WERI-Rb-1 (cell line): ENCODE measurements around the gene ATP1A2.

Source experiments
- DNase-seq: peaks from one replicate; pipeline ENCODE4 v3.0.0-alpha.2; 2020
- H3K27ac ChIP-seq: fragments of 250-450 bp; sonication (Bioruptor Pico); 2 replicates; pipeline ENCODE4 v1.5.1; 2020; ENCODE audit warnings: mild to moderate bottlenecking, moderate library complexity
- H3K27me3 ChIP-seq: fragments of 250-450 bp; sonication (Bioruptor Pico); 2 replicates; pipeline ENCODE4 v1.5.1; 2021; ENCODE audit warnings: mild to moderate bottlenecking, low read depth, moderate library complexity; ENCODE audit not compliant: insufficient read depth, severe bottlenecking
- H3K36me3 ChIP-seq: fragments of 250-450 bp; sonication (Bioruptor Pico); 2 replicates; pipeline ENCODE4 v1.5.1; 2020; ENCODE audit warnings: mild to moderate bottlenecking, moderate library complexity
- H3K4me3 ChIP-seq: 2 replicates; pipeline ENCODE4 v1.5.1; 2011; ENCODE audit warnings: low read depth, mild to moderate bottlenecking, control low read depth, low read length
- H3K9me3 ChIP-seq: fragments of 250-450 bp; sonication (Bioruptor Pico); 2 replicates; pipeline ENCODE4 v1.5.1; 2021; ENCODE audit warnings: mild to moderate bottlenecking, moderate library complexity; ENCODE audit not compliant: severe bottlenecking
- TF ChIP-seq, protein P1 (sequence below): IDR thresholded peaks from 2 replicates; pipeline ENCODE4 v1.5.1; 2011; ENCODE audit warnings: low read depth, mild to moderate bottlenecking, control low read depth, inconsistent platforms, low read length

Gene ATP1A2

DNA sequence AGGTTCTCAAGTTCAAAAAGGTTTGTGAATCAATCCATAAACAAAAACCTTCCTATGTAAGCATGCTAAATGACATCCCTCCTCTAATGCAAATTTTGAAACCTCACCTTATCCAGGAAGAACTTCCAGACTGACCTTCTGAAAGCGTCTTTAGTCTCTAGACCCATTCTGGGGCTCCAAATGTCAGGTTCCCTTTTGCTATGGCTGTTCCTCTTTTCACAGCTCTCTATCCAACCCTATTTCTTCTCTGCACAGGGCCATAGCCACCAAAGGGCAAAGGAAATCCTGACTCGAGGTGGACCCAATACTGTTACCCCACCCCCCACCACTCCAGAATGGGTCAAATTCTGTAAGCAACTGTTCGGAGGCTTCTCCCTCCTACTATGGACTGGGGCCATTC is 39.2 kb downstream of the ATP1A2 start:
- Histone ChIP-seq H3K27me3 (no peaks in the 10 kb centered on the region), H3K4me3 (no peak overlapping the region), H3K9me3 (no peaks in the 10 kb centered on the region), H3K36me3 (no peaks in the 10 kb centered on the region), H3K27ac (no peak overlapping the region)
- TF ChIP-seq, protein P1, sequence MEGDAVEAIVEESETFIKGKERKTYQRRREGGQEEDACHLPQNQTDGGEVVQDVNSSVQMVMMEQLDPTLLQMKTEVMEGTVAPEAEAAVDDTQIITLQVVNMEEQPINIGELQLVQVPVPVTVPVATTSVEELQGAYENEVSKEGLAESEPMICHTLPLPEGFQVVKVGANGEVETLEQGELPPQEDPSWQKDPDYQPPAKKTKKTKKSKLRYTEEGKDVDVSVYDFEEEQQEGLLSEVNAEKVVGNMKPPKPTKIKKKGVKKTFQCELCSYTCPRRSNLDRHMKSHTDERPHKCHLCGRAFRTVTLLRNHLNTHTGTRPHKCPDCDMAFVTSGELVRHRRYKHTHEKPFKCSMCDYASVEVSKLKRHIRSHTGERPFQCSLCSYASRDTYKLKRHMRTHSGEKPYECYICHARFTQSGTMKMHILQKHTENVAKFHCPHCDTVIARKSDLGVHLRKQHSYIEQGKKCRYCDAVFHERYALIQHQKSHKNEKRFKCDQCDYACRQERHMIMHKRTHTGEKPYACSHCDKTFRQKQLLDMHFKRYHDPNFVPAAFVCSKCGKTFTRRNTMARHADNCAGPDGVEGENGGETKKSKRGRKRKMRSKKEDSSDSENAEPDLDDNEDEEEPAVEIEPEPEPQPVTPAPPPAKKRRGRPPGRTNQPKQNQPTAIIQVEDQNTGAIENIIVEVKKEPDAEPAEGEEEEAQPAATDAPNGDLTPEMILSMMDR: no peak
- DNase-seq: no peak

DNA sequence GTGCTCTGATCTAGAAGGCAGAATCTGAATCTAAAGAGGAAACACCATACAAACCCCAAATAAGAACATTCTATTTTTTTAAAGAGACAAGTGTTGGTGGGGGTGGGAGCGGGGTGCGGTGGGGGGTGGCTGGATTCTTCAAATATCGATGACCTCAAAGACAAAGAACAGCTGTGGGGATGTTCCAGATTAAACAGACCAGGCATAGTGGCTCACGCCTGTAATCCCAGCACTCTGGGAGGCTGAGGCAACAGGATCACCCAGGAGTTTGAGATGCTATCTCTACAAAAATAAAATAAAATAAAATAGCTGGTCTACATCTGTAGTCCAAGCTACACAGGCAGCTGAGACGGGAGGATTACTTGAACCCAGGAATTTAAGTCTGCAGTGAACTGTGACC is 40.8 kb downstream of the ATP1A2 start:
- H3K27me3 ChIP-seq: no peaks in the 10 kb centered on the region
- no peaks in the 10 kb centered on the region for H3K36me3 ChIP-seq
- no peaks in the 10 kb centered on the region for H3K9me3 ChIP-seq
- no peak overlapping the region for H3K4me3 ChIP-seq
- TF ChIP-seq, protein P1: no peak
- H3K27ac ChIP-seq: no peak overlapping the region
- DNase-seq: no peak

DNA sequence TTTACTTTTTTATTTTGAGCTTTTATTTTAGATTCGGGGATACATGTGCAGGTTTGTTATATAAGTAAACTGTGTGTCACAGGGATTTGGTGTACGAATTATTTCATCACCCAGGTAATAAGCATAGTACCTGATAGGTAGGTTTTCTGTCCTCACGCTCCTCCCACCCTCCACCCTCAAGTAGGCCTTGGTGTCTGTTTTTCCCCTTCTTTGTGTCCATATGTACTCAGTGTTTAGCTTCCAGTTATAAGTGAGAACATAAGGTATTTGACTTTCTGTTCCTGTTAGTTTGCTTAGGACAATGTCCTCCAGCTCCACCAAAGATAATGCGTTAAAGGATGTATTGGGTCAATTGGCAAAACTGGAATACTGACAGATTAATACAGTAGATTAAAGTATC is 41.6 kb downstream of the ATP1A2 start:
- TF ChIP-seq, protein P1: no peak
- Histone ChIP-seq H3K36me3 (no peaks in the 10 kb centered on the region), H3K9me3 (no peaks in the 10 kb centered on the region), H3K27me3 (no peaks in the 10 kb centered on the region), H3K27ac (no peak overlapping the region), H3K4me3 (no peak overlapping the region)
- no peak for DNase-seq

DNA sequence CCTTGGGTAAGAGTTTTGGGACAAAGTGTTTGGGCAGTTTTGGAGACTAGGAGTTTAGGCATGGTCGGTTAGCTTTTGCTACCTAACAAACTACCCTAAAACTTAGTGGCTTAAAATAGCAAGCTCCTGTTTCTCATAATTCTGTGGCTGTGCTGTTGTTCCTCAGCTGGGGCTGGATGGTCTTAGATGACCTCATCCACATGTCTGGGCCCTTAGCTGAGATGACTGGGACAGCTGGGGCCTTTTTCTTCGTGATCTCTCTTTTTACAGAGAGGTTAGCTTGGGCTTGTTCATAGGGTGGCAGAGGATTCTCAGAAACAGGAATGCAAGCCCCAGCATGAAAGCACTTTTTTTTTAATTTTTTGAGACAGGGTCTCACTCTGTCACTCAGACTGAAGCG is 42.5 kb downstream of the ATP1A2 start:
- Histone ChIP-seq H3K9me3 (no peaks in the 10 kb centered on the region), H3K4me3 (no peak overlapping the region)
- TF ChIP-seq, protein P1: no peak

DNA sequence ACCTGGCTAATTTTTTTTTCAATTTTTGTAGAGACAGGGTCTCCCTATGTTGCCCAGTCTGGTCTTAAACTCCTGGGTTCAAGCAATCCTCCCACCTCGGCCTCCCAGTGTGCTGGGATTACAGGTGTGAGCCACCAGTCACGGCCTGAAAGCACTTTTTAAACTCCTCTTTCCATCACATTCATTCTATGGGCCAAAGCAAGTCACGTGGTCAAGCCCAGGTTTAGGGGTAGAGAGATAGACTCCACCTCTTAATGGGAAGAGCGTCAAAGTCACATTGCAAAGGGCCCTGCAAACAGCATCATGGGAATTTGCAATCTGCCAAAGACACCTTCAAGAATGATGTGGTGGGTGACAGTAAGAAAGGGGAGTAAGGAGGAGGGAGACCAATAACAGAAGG is 43.0 kb downstream of the ATP1A2 start:
- Histone ChIP-seq H3K27me3 (no peaks in the 10 kb centered on the region), H3K4me3 (no peak overlapping the region), H3K27ac (no peak overlapping the region), H3K36me3 (no peaks in the 10 kb centered on the region), H3K9me3 (no peaks in the 10 kb centered on the region)
- TF ChIP-seq, protein P1: no peak
- no peak for DNase-seq

More for the DNA sequence above, 42.5 kb downstream of the ATP1A2 start:
- no peak for DNase-seq
- H3K27me3 ChIP-seq: no peaks in the 10 kb centered on the region
- no peak overlapping the region for H3K27ac ChIP-seq
- H3K36me3 ChIP-seq: no peaks in the 10 kb centered on the region

DNA sequence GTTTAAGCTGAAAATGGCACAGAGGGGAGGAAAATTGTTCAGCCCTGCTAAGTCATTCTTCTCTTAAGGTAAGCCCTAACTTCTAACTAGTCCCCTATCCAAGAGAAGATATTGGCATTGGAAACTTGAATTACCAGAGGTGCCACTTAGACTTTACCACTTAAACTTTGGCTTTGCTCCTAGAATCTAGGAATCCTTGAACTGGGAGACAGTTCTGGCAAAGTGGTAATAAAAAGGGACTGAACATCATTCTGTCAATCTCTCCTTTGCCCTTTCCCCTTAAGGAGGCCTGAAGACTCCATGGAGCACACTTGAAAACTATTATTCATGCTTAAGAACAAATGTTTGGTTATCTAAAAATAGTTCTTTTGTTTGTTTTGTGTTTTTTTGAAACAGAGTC is 44.3 kb downstream of the ATP1A2 start:
- Histone ChIP-seq H3K27ac (no peak overlapping the region), H3K9me3 (no peaks in the 10 kb centered on the region), H3K36me3 (no peaks in the 10 kb centered on the region), H3K27me3 (no peaks in the 10 kb centered on the region), H3K4me3 (no peak overlapping the region)
- TF ChIP-seq, protein P1: no peak
- DNase-seq: no peak
